ENCODE results near the gene AQP6.

The AQP6 gene

GRCh38 chr12:49941556-49942511 lies 30.9 kb upstream of the AQP6 start:
- TF ChIP-seq PAX5 (IDR thresholded peaks at IDR 0.05; ENCODE audit: insufficient read depth, low read length, severe bottlenecking), result no peak
- no peak for TF ChIP-seq TAF1 (IDR thresholded peaks at IDR 0.05; ENCODE audit: low read depth, low read length)
- no peak for TF ChIP-seq POU2F2 (IDR thresholded peaks at IDR 0.05; ENCODE audit: low read depth, low read length)
- TF ChIP-seq SPI1 (IDR thresholded peaks at IDR 0.05; ENCODE audit: low read depth, low read length), result no peak
- no peak for TF ChIP-seq POLR2AphosphoS5 (IDR thresholded peaks at IDR 0.05; ENCODE audit: low read depth, low read length)
- no peak for TF ChIP-seq POLR2A (IDR thresholded peaks at IDR 0.05; ENCODE audit: low read depth, low read length)
- FAIRE-seq (no peak), DNase-seq (ENCODE audit: insufficient read length, low spot score) (no peak)

- FAIRE-seq, result no peak
- no peak for DNase-seq (ENCODE audit: insufficient read length, low spot score)
- TF ChIP-seq SPI1 (IDR thresholded peaks at IDR 0.05; ENCODE audit: low read depth, low read length), result no peak
- no peak for TF ChIP-seq TAF1 (IDR thresholded peaks at IDR 0.05; ENCODE audit: low read depth, low read length)
- no peak for TF ChIP-seq POLR2AphosphoS5 (IDR thresholded peaks at IDR 0.05; ENCODE audit: low read depth, low read length)
- no peak for TF ChIP-seq PAX5 (IDR thresholded peaks at IDR 0.05; ENCODE audit: insufficient read depth, low read length, severe bottlenecking)
- no peak for TF ChIP-seq POLR2A (IDR thresholded peaks at IDR 0.05; ENCODE audit: low read depth, low read length)
- no peak for TF ChIP-seq POU2F2 (IDR thresholded peaks at IDR 0.05; ENCODE audit: low read depth, low read length)
These were observed 30.2 kb upstream of the AQP6 start for GRCh38 chr12:49942512-49942893.

GRCh38 chr12:49942921-49943624 lies 29.7 kb upstream of the AQP6 start:
- DNase-seq (ENCODE audit: insufficient read length, low spot score) (no peak), FAIRE-seq (no peak)
- TF ChIP-seq POLR2AphosphoS5 (IDR thresholded peaks at IDR 0.05; ENCODE audit: low read depth, low read length) (no peak), SPI1 (IDR thresholded peaks at IDR 0.05; ENCODE audit: low read depth, low read length) (no peak), POLR2A (IDR thresholded peaks at IDR 0.05; ENCODE audit: low read depth, low read length) (no peak), TAF1 (IDR thresholded peaks at IDR 0.05; ENCODE audit: low read depth, low read length) (no peak), PAX5 (IDR thresholded peaks at IDR 0.05; ENCODE audit: insufficient read depth, low read length, severe bottlenecking) (no peak), POU2F2 (IDR thresholded peaks at IDR 0.05; ENCODE audit: low read depth, low read length) (no peak)

- TF ChIP-seq SPI1 (IDR thresholded peaks at IDR 0.05; ENCODE audit: low read depth, low read length), result no peak
- TF ChIP-seq POLR2A (IDR thresholded peaks at IDR 0.05; ENCODE audit: low read depth, low read length), result no peak
- no peak for TF ChIP-seq POLR2AphosphoS5 (IDR thresholded peaks at IDR 0.05; ENCODE audit: low read depth, low read length)
- no peak for TF ChIP-seq TAF1 (IDR thresholded peaks at IDR 0.05; ENCODE audit: low read depth, low read length)
- no peak for TF ChIP-seq POU2F2 (IDR thresholded peaks at IDR 0.05; ENCODE audit: low read depth, low read length)
- TF ChIP-seq PAX5 (IDR thresholded peaks at IDR 0.05; ENCODE audit: insufficient read depth, low read length, severe bottlenecking), result no peak
- FAIRE-seq, result no peak
- DNase-seq (ENCODE audit: insufficient read length, low spot score), result no peak
These were observed 29.2 kb upstream of the AQP6 start for GRCh38 chr12:49943625-49943960.

- DNase-seq (ENCODE audit: insufficient read length, low spot score) (no peak), FAIRE-seq (no peak)
- no peak for TF ChIP-seq POU2F2 (IDR thresholded peaks at IDR 0.05; ENCODE audit: low read depth, low read length)
- TF ChIP-seq SPI1 (IDR thresholded peaks at IDR 0.05; ENCODE audit: low read depth, low read length), result no peak
- TF ChIP-seq POLR2A (IDR thresholded peaks at IDR 0.05; ENCODE audit: low read depth, low read length), result no peak
- TF ChIP-seq TAF1 (IDR thresholded peaks at IDR 0.05; ENCODE audit: low read depth, low read length), result no peak
- no peak for TF ChIP-seq PAX5 (IDR thresholded peaks at IDR 0.05; ENCODE audit: insufficient read depth, low read length, severe bottlenecking)
- TF ChIP-seq POLR2AphosphoS5 (IDR thresholded peaks at IDR 0.05; ENCODE audit: low read depth, low read length), result no peak
These were observed 28.7 kb upstream of the AQP6 start for GRCh38 chr12:49944046-49944445.

- no peak for DNase-seq (ENCODE audit: insufficient read length, low spot score)
- no peak for FAIRE-seq
- TF ChIP-seq SPI1 (IDR thresholded peaks at IDR 0.05; ENCODE audit: low read depth, low read length) (no peak), PAX5 (IDR thresholded peaks at IDR 0.05; ENCODE audit: insufficient read depth, low read length, severe bottlenecking) (no peak), POU2F2 (IDR thresholded peaks at IDR 0.05; ENCODE audit: low read depth, low read length) (no peak), POLR2A (IDR thresholded peaks at IDR 0.05; ENCODE audit: low read depth, low read length) (no peak), POLR2AphosphoS5 (IDR thresholded peaks at IDR 0.05; ENCODE audit: low read depth, low read length) (no peak), TAF1 (IDR thresholded peaks at IDR 0.05; ENCODE audit: low read depth, low read length) (no peak)
These were observed 28.0 kb upstream of the AQP6 start for GRCh38 chr12:49944718-49945117.

GRCh38 chr12:49945394-49946080 lies 27.2 kb upstream of the AQP6 start:
- FAIRE-seq (peak; percentile 98), DNase-seq (ENCODE audit: insufficient read length, low spot score) (peak; percentile 84)
- TF ChIP-seq POLR2A (IDR thresholded peaks at IDR 0.05; ENCODE audit: low read depth, low read length) (no peak), POU2F2 (IDR thresholded peaks at IDR 0.05; ENCODE audit: low read depth, low read length) (no peak), POLR2AphosphoS5 (IDR thresholded peaks at IDR 0.05; ENCODE audit: low read depth, low read length) (no peak)

GRCh38 chr12:49946086-49946485 lies 26.7 kb upstream of the AQP6 start:
- TF ChIP-seq SPI1 (IDR thresholded peaks at IDR 0.05; ENCODE audit: low read depth, low read length) (no peak), POLR2A (IDR thresholded peaks at IDR 0.05; ENCODE audit: low read depth, low read length) (no peak)
- no peak for DNase-seq (ENCODE audit: insufficient read length, low spot score)
- FAIRE-seq, result no peak

GRCh38 chr12:49946497-49946896 lies 26.2 kb upstream of the AQP6 start:
- no peak for DNase-seq (ENCODE audit: insufficient read length, low spot score)
- no peak for FAIRE-seq

More at GRCh38 chr12:49946497-49946896, 26.2 kb upstream of the AQP6 start:
- TF ChIP-seq POLR2AphosphoS5 (IDR thresholded peaks at IDR 0.05; ENCODE audit: low read depth, low read length) (no peak), TAF1 (IDR thresholded peaks at IDR 0.05; ENCODE audit: low read depth, low read length) (no peak), PAX5 (IDR thresholded peaks at IDR 0.05; ENCODE audit: insufficient read depth, low read length, severe bottlenecking) (no peak), POU2F2 (IDR thresholded peaks at IDR 0.05; ENCODE audit: low read depth, low read length) (no peak), SPI1 (IDR thresholded peaks at IDR 0.05; ENCODE audit: low read depth, low read length) (no peak), POLR2A (IDR thresholded peaks at IDR 0.05; ENCODE audit: low read depth, low read length) (no peak)

All from GM12891 (cell line).